Tibial nerve (tissue), 3 donors: ENCODE results near the gene HIF1A.

Source experiments
- POLR2A ChIP-seq, 2 donors: fragments of 450-650 bp; IDR thresholded peaks; one replicate each; pipeline ENCODE4 v1.6.1; 2017; ENCODE audit warnings: antibody characterized with exemption in 2 of 2, mild to moderate bottlenecking in 2 of 2, moderate library complexity in 2 of 2
- TF ChIP-seq, protein P1 (sequence below), 5 experiments: fragments of 200-600 bp in 3 of 5; fragments of 450-650 bp in 2 of 5; sonication (generic) in 3 of 5; IDR thresholded peaks; one replicate each; pipeline ENCODE4 v1.5.1; 2016 to 2019; ENCODE audit warnings: antibody characterized with exemption in 5 of 5, mild to moderate bottlenecking in 3 of 5, moderate library complexity in 2 of 5

DNA sequence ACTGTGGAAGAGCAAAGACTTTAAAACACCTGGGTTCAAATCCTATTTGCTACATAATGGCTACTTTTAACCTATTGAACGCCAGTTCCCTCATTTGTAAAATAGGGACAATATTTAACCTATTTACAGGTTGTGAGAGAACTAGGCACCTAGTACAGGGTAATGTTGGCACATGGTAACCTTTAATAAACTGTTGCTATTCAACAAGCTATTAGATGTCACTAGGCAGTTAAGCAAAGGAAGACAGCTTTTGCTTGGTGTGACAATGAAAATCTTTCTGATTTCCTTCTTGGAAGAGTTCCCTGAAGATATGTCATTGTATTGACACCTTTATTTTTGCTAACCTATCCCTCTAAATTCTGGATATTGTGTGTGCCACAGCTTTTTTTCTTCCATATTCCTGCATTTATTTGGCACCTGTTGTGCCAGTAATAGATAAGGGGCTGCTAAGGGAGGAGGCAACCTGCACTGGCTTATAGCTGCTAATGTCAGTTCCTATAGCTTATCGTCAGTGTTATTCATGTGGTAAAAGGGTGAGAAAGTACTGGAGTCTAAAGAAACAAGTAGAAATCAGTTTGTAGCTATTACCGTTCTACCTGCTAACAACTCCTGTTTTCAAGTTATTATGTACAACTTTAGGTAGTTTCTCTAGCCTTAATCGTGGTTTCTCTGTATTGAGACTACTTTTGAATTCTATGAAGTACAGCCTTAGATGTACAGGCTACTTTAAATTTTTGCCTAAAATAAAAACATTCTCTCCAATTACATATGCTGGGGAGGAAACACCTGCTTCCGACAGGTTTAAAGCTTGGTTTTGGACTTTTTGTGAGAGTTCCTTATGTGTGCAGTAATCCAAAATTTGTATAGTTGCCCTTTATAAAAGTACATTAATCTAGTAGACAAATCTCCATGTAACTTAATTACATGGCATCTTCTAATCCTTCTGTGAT, 24.3 kb downstream of the HIF1A start:
- TF ChIP-seq, protein P1, sequence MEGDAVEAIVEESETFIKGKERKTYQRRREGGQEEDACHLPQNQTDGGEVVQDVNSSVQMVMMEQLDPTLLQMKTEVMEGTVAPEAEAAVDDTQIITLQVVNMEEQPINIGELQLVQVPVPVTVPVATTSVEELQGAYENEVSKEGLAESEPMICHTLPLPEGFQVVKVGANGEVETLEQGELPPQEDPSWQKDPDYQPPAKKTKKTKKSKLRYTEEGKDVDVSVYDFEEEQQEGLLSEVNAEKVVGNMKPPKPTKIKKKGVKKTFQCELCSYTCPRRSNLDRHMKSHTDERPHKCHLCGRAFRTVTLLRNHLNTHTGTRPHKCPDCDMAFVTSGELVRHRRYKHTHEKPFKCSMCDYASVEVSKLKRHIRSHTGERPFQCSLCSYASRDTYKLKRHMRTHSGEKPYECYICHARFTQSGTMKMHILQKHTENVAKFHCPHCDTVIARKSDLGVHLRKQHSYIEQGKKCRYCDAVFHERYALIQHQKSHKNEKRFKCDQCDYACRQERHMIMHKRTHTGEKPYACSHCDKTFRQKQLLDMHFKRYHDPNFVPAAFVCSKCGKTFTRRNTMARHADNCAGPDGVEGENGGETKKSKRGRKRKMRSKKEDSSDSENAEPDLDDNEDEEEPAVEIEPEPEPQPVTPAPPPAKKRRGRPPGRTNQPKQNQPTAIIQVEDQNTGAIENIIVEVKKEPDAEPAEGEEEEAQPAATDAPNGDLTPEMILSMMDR (IDR thresholded peaks at IDR 0.05): no peak
- TF ChIP-seq POLR2A (IDR thresholded peaks at IDR 0.05): no peak
